Smooth muscle cell (in vitro differentiated cells): ENCODE data around the gene PIR. TPM values are rescaled to one million over a fixed set of nuclear protein-coding genes. Genes with fewer than 3 reads are reported as not detected.

Source experiments
- DNase-seq: peaks from one replicate; lab custom pipeline; 2025; ENCODE audit not compliant: unreplicated experiment; lab: John Stamatoyannopoulos, UW
- H2AFZ ChIP-seq: fragments of 200-600 bp; sonication (generic); 2 replicates; pipeline ENCODE4 v1.6.0; 2016; ENCODE audit warnings: antibody characterized with exemption, low read depth, mild to moderate bottlenecking
- H3F3A ChIP-seq: fragments of 200-600 bp; sonication (generic); 2 replicates; pipeline ENCODE4 v1.6.0; 2017; ENCODE audit warnings: antibody characterized with exemption, low read depth
- H3K27ac ChIP-seq: fragments of 200-600 bp; sonication (generic); 2 replicates; pipeline ENCODE4 v1.5.1; 2016; ENCODE audit warnings: low read depth, mild to moderate bottlenecking
- H3K27me3 ChIP-seq: fragments of 200-600 bp; sonication (generic); 2 replicates; pipeline ENCODE4 v1.6.1; 2016; ENCODE audit warnings: low read depth, mild to moderate bottlenecking
- H3K36me3 ChIP-seq: fragments of 200-600 bp; sonication (generic); 2 replicates; pipeline ENCODE4 v1.5.1; 2016; ENCODE audit warnings: low read depth
- H3K4me1 ChIP-seq: fragments of 200-600 bp; sonication (generic); 2 replicates; pipeline ENCODE4 v1.5.1; 2016; ENCODE audit warnings: low read depth
- H3K4me2 ChIP-seq: fragments of 200-600 bp; sonication (generic); 2 replicates; pipeline ENCODE4 v1.6.0; 2016; ENCODE audit warnings: mild to moderate bottlenecking
- H3K4me3 ChIP-seq: fragments of 200-600 bp; sonication (generic); 2 replicates; pipeline ENCODE4 v1.5.1; 2016; ENCODE audit warnings: mild to moderate bottlenecking
- H3K79me2 ChIP-seq: fragments of 200-600 bp; sonication (generic); 2 replicates; pipeline ENCODE4 v1.6.0; 2016; ENCODE audit warnings: low read depth, mild to moderate bottlenecking
- H3K9ac ChIP-seq: fragments of 200-600 bp; sonication (generic); 2 replicates; pipeline ENCODE4 v1.6.0; 2016; ENCODE audit warnings: low read depth
- H3K9me3 ChIP-seq: fragments of 200-600 bp; sonication (generic); replicated peaks from 2 replicates; pipeline ENCODE4 v1.5.1; 2016; ENCODE audit warnings: low read depth
- H4K20me1 ChIP-seq: fragments of 200-600 bp; sonication (generic); 2 replicates; pipeline ENCODE4 v1.6.0; 2016; ENCODE audit warnings: low read depth
- CTCF ChIP-seq: fragments of 200-600 bp; sonication (generic); IDR thresholded peaks from 2 replicates; pipeline ENCODE4 v1.5.1; 2017; ENCODE audit warnings: borderline replicate concordance, mild to moderate bottlenecking, antibody characterized with exemption; ENCODE audit not compliant: insufficient read depth, poor library complexity, severe bottlenecking
- WGBS: methylation state at CpG from one replicate; pipeline ENCODE4 v1.1.7; 2016; ENCODE audit warnings: low lambda C conversion rate; 5-methylcytosine and 5-hydroxymethylcytosine counted together
- polyA plus RNA-seq: library from polyadenylated mRNA; unstranded; fragments of >200 nt; fragmentation: Nextera tagmentation; extraction: Ambion mirVana; gene quantifications from 2 replicates; pipeline ENCODE4 v1.2.1, GENCODE V29; 2016
- total RNA-seq: library from RNA; depleted of rRNA; stranded (reverse); fragments of >200 nt; gene quantifications from 2 replicates; pipeline ENCODE4 v1.2.3, GENCODE V29; 2014

PIR gene
- total and polyA plus RNA-seq, 2 experiments from 2014 or later: 9.3 to 14.3 TPM

GRCh38 chrX:15509845-15510244 is 16.7 kb upstream of the PIR start:
- no peaks in the 10 kb centered on the region for H3F3A ChIP-seq
- H3K36me3 ChIP-seq: no peaks in the 10 kb centered on the region
- no peak overlapping the region for H3K27ac ChIP-seq
- H4K20me1 ChIP-seq: no peaks in the 10 kb centered on the region
- DNase-seq: no peak
- H3K4me2 ChIP-seq: no peak overlapping the region
- TF ChIP-seq CTCF: no peak
- no peak overlapping the region for H3K9ac ChIP-seq
- H3K9me3 ChIP-seq: no peaks in the 10 kb centered on the region
- no peak overlapping the region for H2AFZ ChIP-seq
- H3K79me2 ChIP-seq: no peaks in the 10 kb centered on the region
- no peak overlapping the region for H3K4me3 ChIP-seq
- no peaks in the 10 kb centered on the region for H3K27me3 ChIP-seq
- H3K4me1 ChIP-seq: no peaks in the 10 kb centered on the region

GRCh38 chrX:15507005-15507404 is 13.9 kb upstream of the PIR start:
- Histone ChIP-seq H3K9ac (no peak overlapping the region), H2AFZ (no peak overlapping the region), H3F3A (no peaks in the 10 kb centered on the region), H3K9me3 (no peaks in the 10 kb centered on the region), H4K20me1 (no peaks in the 10 kb centered on the region), H3K4me2 (no peak overlapping the region), H3K4me1 (no peaks in the 10 kb centered on the region), H3K79me2 (no peaks in the 10 kb centered on the region), H3K36me3 (no peaks in the 10 kb centered on the region), H3K27ac (no peak overlapping the region), H3K4me3 (no peak overlapping the region), H3K27me3 (no peaks in the 10 kb centered on the region)
- no peak for TF ChIP-seq CTCF
- DNase-seq: no peak
- 95% methylated on average over 5 of the region's 5 CpGs for WGBS

- Histone ChIP-seq H3K9me3 (no peaks in the 10 kb centered on the region), H3K9ac (no peak overlapping the region), H3F3A (no peaks in the 10 kb centered on the region), H3K36me3 (no peaks in the 10 kb centered on the region), H3K79me2 (no peaks in the 10 kb centered on the region), H2AFZ (no peak overlapping the region), H3K4me1 (no peaks in the 10 kb centered on the region), H3K27ac (no peak overlapping the region), H4K20me1 (no peaks in the 10 kb centered on the region), H3K4me3 (no peak overlapping the region), H3K4me2 (no peak overlapping the region), H3K27me3 (no peaks in the 10 kb centered on the region)
- 83% methylated on average over 3 of the region's 3 CpGs for WGBS
- no peak for TF ChIP-seq CTCF
- DNase-seq: no peak
These were observed 12.0 kb upstream of the PIR start for GRCh38 chrX:15505101-15505500.

GRCh38 chrX:15504661-15505060 is 11.5 kb upstream of the PIR start:
- 95% methylated on average over 1 of the region's 1 CpG for WGBS
- no peak for TF ChIP-seq CTCF
- Histone ChIP-seq H3K27me3 (no peaks in the 10 kb centered on the region), H4K20me1 (no peaks in the 10 kb centered on the region), H2AFZ (no peak overlapping the region), H3K36me3 (no peaks in the 10 kb centered on the region), H3K9ac (no peak overlapping the region), H3K4me3 (no peak overlapping the region), H3K9me3 (no peaks in the 10 kb centered on the region), H3K4me2 (no peak overlapping the region), H3F3A (no peaks in the 10 kb centered on the region), H3K27ac (no peak overlapping the region), H3K4me1 (no peaks in the 10 kb centered on the region), H3K79me2 (no peaks in the 10 kb centered on the region)
- no peak for DNase-seq
